Hepatocyte (in vitro differentiated cells): ENCODE measurements around the gene NT5C2.

Source experiments
- EZH2phosphoT487 ChIP-seq: fragments of 200-600 bp; sonication (generic); IDR thresholded peaks from one replicate; pipeline ENCODE4 v1.6.1; 2018; ENCODE audit warnings: antibody characterized with exemption, mild to moderate bottlenecking, low read depth, moderate library complexity; ENCODE audit not compliant: unreplicated experiment, severe bottlenecking
- TF ChIP-seq, protein P1 (sequence below): fragments of 200-600 bp; sonication (generic); IDR thresholded peaks from 2 replicates; pipeline ENCODE4 v1.5.1; 2016; ENCODE audit warnings: antibody characterized with exemption, mild to moderate bottlenecking; ENCODE audit not compliant: poor library complexity

GRCh38 chr10:103044942-103045489 is 148.1 kb downstream of the NT5C2 start:
- TF ChIP-seq, protein P1, sequence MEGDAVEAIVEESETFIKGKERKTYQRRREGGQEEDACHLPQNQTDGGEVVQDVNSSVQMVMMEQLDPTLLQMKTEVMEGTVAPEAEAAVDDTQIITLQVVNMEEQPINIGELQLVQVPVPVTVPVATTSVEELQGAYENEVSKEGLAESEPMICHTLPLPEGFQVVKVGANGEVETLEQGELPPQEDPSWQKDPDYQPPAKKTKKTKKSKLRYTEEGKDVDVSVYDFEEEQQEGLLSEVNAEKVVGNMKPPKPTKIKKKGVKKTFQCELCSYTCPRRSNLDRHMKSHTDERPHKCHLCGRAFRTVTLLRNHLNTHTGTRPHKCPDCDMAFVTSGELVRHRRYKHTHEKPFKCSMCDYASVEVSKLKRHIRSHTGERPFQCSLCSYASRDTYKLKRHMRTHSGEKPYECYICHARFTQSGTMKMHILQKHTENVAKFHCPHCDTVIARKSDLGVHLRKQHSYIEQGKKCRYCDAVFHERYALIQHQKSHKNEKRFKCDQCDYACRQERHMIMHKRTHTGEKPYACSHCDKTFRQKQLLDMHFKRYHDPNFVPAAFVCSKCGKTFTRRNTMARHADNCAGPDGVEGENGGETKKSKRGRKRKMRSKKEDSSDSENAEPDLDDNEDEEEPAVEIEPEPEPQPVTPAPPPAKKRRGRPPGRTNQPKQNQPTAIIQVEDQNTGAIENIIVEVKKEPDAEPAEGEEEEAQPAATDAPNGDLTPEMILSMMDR = no peak
- no peak for TF ChIP-seq EZH2phosphoT487
